OCI-LY7 (cell line): ENCODE results near the gene LY6G6D.

Source experiments
- CTCF ChIP-seq: fragments of 200-600 bp; sonication (generic); conservative IDR thresholded peaks from 2 replicates; pipeline ENCODE4 v1.5.1; 2014; ENCODE audit warnings: mild to moderate bottlenecking, antibody characterized with exemption, low read length, moderate library complexity, mixed read lengths
- EZH2phosphoT487 ChIP-seq: fragments of 200-600 bp; sonication (generic); IDR thresholded peaks from 2 replicates; pipeline ENCODE4 v1.6.1; 2018; ENCODE audit warnings: low read depth, borderline replicate concordance, mild to moderate bottlenecking, mixed run types, antibody characterized with exemption, low read length, moderate library complexity, mixed read lengths

DNA sequence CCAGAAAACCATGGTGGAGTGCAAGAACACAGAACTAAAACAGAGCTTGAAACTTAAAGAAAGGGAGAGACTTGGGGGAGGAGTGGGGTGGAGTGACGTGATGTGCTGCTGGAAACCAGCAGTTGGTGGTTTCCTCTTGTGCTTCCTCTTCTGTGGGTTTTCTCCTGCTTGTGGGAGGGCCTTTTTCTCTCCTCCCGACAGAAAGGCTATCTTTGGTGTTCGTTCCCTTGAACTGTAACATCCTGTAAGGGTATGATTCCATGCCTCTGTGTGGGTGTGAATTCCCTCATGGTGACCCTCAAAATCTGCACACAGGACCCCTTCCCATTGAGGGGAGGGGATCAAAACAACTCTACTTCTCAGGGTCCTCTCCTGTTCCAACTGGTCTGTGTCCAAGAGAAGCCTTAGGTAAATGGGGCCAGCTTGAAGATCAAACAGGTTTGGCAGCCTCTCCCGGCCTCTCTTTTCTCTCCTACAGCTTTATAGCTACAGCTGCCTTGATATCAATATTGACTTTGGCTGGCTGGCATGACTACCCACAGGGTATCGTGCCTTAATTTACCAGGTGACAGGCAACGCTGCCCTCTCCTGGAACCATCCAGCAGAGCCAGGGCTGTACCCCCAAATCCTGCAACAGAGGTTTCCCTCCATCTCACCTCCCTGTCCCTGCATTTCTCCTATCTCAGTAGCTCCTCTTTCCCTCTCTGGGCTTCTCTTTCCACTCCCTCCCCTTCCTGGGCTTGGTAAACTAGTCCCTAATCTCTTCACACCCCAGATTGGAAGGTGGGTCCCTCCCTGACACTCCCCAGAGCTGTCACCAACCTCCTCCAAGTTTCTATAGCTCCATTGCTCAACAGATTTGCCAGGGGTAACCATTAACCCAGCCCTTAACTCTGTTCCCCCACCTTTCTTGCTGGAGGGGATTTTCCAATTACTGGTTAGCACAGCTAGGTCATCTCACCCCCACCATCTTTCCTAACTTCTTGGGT is 23.1 kb downstream of the LY6G6D start:
- TF ChIP-seq CTCF: peak; percentile 68
- no peak for TF ChIP-seq EZH2phosphoT487
